Liver (tissue), 3 donors: ENCODE results near the gene ARX.

Experiments used
- CTCF ChIP-seq: fragments of 150-350 bp; IDR thresholded peaks from 2 replicates; pipeline ENCODE4 v1.5.1; 2017; ENCODE audit warnings: improper control_type of control experiment, low read depth, low read length; ENCODE audit not compliant: missing input control
- RAD21 ChIP-seq, 2 donors: IDR thresholded peaks; 2 replicates each; pipeline ENCODE4 v1.6.1; 2016; ENCODE audit warnings: antibody characterized with exemption in 2 of 2, mild to moderate bottlenecking in 2 of 2
- YY1 ChIP-seq: IDR thresholded peaks from 2 replicates; pipeline ENCODE4 v1.6.1; 2016; ENCODE audit warnings: antibody characterized with exemption, mild to moderate bottlenecking
- TF ChIP-seq, protein P1 (sequence below): IDR thresholded peaks from 2 replicates; pipeline ENCODE4 v1.6.1; 2016; ENCODE audit warnings: antibody characterized with exemption
- donor health status: healthy.
- donor health status: healthy.

DNA sequence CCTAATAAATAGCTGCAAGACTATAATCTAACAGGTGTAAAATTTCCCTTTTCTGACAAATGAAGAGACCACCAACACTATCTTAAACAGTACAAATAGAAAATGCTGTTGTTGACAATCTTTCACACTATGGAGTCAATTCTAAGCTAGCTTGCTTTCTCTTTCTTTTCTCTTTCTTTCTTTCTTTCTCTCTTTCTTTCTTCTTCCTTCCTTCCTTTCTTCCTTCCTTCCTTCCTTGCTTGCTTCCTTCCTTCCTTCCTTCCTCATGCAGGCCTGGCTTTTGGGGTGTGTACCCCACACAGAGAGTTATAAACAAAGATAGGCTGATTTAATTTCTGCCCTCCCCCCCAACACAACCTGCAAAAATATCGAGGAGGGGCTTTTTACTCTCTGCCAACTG is 8.1 kb upstream of the ARX start:
- TF ChIP-seq CTCF (no peak), YY1 (no peak), RAD21 (IDR thresholded peaks at IDR 0.05) (no peak)
- TF ChIP-seq, protein P1, sequence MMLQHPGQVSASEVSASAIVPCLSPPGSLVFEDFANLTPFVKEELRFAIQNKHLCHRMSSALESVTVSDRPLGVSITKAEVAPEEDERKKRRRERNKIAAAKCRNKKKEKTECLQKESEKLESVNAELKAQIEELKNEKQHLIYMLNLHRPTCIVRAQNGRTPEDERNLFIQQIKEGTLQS = no peak
